MM.1S (cell line): ENCODE data around the gene AJM1.

ENCODE experiments used
- DNase-seq: peaks from one replicate; pipeline ENCODE4 v3.0.0-alpha.2; 2015
- H2AFZ ChIP-seq: fragments of 300-600 bp; sonication (generic); 2 replicates; pipeline ENCODE4 v1.6.0; 2016; ENCODE audit warnings: antibody characterized with exemption, low read length
- H3F3A ChIP-seq: fragments of 300-600 bp; sonication (generic); 2 replicates; pipeline ENCODE4 v1.6.1; 2016; ENCODE audit warnings: mild to moderate bottlenecking, antibody characterized with exemption, low read length, moderate library complexity, mixed read lengths; ENCODE audit not compliant: insufficient read depth
- H3K27ac ChIP-seq: fragments of 300-600 bp; sonication (generic); 2 replicates; pipeline ENCODE4 v1.5.1; 2016; ENCODE audit warnings: mild to moderate bottlenecking, low read length
- H3K27me3 ChIP-seq: fragments of 300-600 bp; sonication (generic); replicated peaks from 2 replicates; pipeline ENCODE4 v1.6.0; 2016; ENCODE audit warnings: low read length; ENCODE audit not compliant: insufficient read depth
- H3K36me3 ChIP-seq: fragments of 300-600 bp; sonication (generic); replicated peaks from 2 replicates; pipeline ENCODE4 v1.6.1; 2016; ENCODE audit warnings: mild to moderate bottlenecking, low read length, mixed read lengths; ENCODE audit not compliant: insufficient read depth
- H3K4me1 ChIP-seq: fragments of 300-600 bp; sonication (generic); 2 replicates; pipeline ENCODE4 v1.6.1; 2016; ENCODE audit warnings: low read length, mixed read lengths
- H3K4me2 ChIP-seq: fragments of 300-600 bp; sonication (generic); 2 replicates; pipeline ENCODE4 v1.6.0; 2016; ENCODE audit warnings: low read depth, low read length
- H3K4me3 ChIP-seq: fragments of 300-600 bp; sonication (generic); 2 replicates; pipeline ENCODE4 v1.5.1; 2016; ENCODE audit warnings: low read length, mixed read lengths
- H3K79me2 ChIP-seq: fragments of 300-600 bp; sonication (generic); 2 replicates; pipeline ENCODE4 v1.6.1; 2016; ENCODE audit warnings: mixed run types, low read length, mixed read lengths
- H3K9ac ChIP-seq: fragments of 300-600 bp; sonication (generic); 2 replicates; pipeline ENCODE4 v1.6.1; 2016; ENCODE audit warnings: low read length, mixed read lengths
- H3K9me2 ChIP-seq: fragments of 300-600 bp; sonication (generic); replicated peaks from 2 replicates; pipeline ENCODE4 v1.6.1; 2016; ENCODE audit warnings: mild to moderate bottlenecking, low read length, mixed read lengths; ENCODE audit not compliant: insufficient read depth
- H3K9me3 ChIP-seq: fragments of 300-600 bp; sonication (generic); replicated peaks from 2 replicates; pipeline ENCODE4 v1.6.1; 2016; ENCODE audit warnings: mild to moderate bottlenecking, low read length, mixed read lengths; ENCODE audit not compliant: insufficient read depth
- H4K20me1 ChIP-seq: fragments of 300-600 bp; sonication (generic); 2 replicates; pipeline ENCODE4 v1.6.1; 2016; ENCODE audit warnings: mild to moderate bottlenecking, low read length, moderate library complexity, mixed read lengths; ENCODE audit not compliant: insufficient read depth
- CTCF ChIP-seq: fragments of 300-600 bp; sonication (generic); IDR thresholded peaks from 2 replicates; pipeline ENCODE4 v1.5.1; 2016; ENCODE audit warnings: antibody characterized with exemption, low read length, mixed read lengths
- EZH2 ChIP-seq: fragments of 300-600 bp; sonication (generic); optimal IDR thresholded peaks from 2 replicates; pipeline ENCODE3; 2017; ENCODE audit warnings: low read depth, mild to moderate bottlenecking, antibody characterized with exemption, low read length, mixed read lengths
- EZH2phosphoT487 ChIP-seq: fragments of 300-600 bp; sonication (generic); IDR thresholded peaks from 2 replicates; pipeline ENCODE4 v1.6.1; 2018; ENCODE audit warnings: antibody characterized with exemption, low read length

Gene AJM1

GRCh38 chr9:136844761-136845464, 2.6 kb downstream of the AJM1 start:
- H4K20me1 ChIP-seq, result no peaks in the 10 kb centered on the region
- DNase-seq, result no peak
- H3K27me3 ChIP-seq, result no peaks in the 10 kb centered on the region
- no peak overlapping the region for H3K27ac ChIP-seq
- H3K9ac ChIP-seq, result no peak overlapping the region
- H3K4me1 ChIP-seq, result peaks cover 9% of the 10 kb centered on the region; the same call in 1 of the 2 replicates
- H3F3A ChIP-seq, result peaks cover 20% of the 10 kb centered on the region
- peaks cover 12% of the 10 kb centered on the region; the same call in 1 of the 2 replicates for H3K79me2 ChIP-seq
- H3K9me3 ChIP-seq, result no peaks in the 10 kb centered on the region
- no peaks in the 10 kb centered on the region for H3K36me3 ChIP-seq
- TF ChIP-seq EZH2 (no peak), EZH2phosphoT487 (no peak), CTCF (no peak)
- H2AFZ ChIP-seq, result no peak overlapping the region
- no peak overlapping the region for H3K4me2 ChIP-seq
- no peak overlapping the region for H3K4me3 ChIP-seq
- H3K9me2 ChIP-seq, result no peaks in the 10 kb centered on the region

- Histone ChIP-seq H3K9me3 (no peaks in the 10 kb centered on the region), H2AFZ (no peak overlapping the region), H3K79me2 (peaks cover 17% of the 10 kb centered on the region; the same call in 1 of the 2 replicates), H3F3A (peaks cover 20% of the 10 kb centered on the region), H3K9me2 (no peaks in the 10 kb centered on the region), H3K4me3 (no peak overlapping the region), H3K36me3 (no peaks in the 10 kb centered on the region), H3K9ac (no peak overlapping the region), H4K20me1 (no peaks in the 10 kb centered on the region), H3K27ac (no peak overlapping the region), H3K27me3 (no peaks in the 10 kb centered on the region), H3K4me2 (no peak overlapping the region), H3K4me1 (peaks cover 13% of the 10 kb centered on the region; the same call in 1 of the 2 replicates)
- TF ChIP-seq CTCF (no peak), EZH2phosphoT487 (no peak), EZH2 (no peak)
- DNase-seq, result no peak
Measured at GRCh38 chr9:136845465-136846260, 3.4 kb downstream of the AJM1 start.

- Histone ChIP-seq H3K79me2 (peaks cover 17% of the 10 kb centered on the region; the same call in 1 of the 2 replicates), H3K27me3 (no peaks in the 10 kb centered on the region), H3F3A (peaks cover 16% of the 10 kb centered on the region), H3K4me2 (no peak overlapping the region), H2AFZ (no peak overlapping the region), H4K20me1 (no peaks in the 10 kb centered on the region), H3K9me3 (no peaks in the 10 kb centered on the region), H3K27ac (no peak overlapping the region), H3K9me2 (no peaks in the 10 kb centered on the region), H3K4me1 (peaks cover 11% of the 10 kb centered on the region; the same call in 1 of the 2 replicates), H3K36me3 (no peaks in the 10 kb centered on the region), H3K4me3 (no peak overlapping the region), H3K9ac (no peak overlapping the region)
- DNase-seq, result no peak
- TF ChIP-seq EZH2 (no peak), EZH2phosphoT487 (no peak), CTCF (no peak)
Measured at GRCh38 chr9:136846376-136847087, 4.3 kb downstream of the AJM1 start.
